Activated naive CD8-positive, alpha-beta T cell treated with anti-CD3 and anti-CD28 coated beads for 36 hours (primary cell): ENCODE results near the gene ITGB2. TPM values are rescaled to one million over a fixed set of nuclear protein-coding genes. Genes with fewer than 3 reads are reported as not detected.
A peak's percentile ranks its signal among the peaks of the same experiment; 100 is the strongest.

Source experiments
- DNase-seq: peaks from one replicate; pipeline ENCODE4 v3.0.0; 2021
- H3K27ac Mint-ChIP-seq: one replicate; pipeline ENCODE4 v1.8.0; 2022; ENCODE audit warnings: mild to moderate bottlenecking, moderate library complexity, mixed read lengths
- H3K27me3 Mint-ChIP-seq: one replicate; pipeline ENCODE4 v1.8.0; 2022; ENCODE audit warnings: mild to moderate bottlenecking, mixed read lengths
- H3K36me3 Mint-ChIP-seq: one replicate; pipeline ENCODE4 v1.8.0; 2021; ENCODE audit warnings: mild to moderate bottlenecking, mixed read lengths
- H3K4me1 Mint-ChIP-seq: one replicate; pipeline ENCODE4 v1.8.0; 2021; ENCODE audit warnings: mixed read lengths
- H3K4me3 Mint-ChIP-seq: one replicate; pipeline ENCODE4 v1.8.0; 2022; ENCODE audit warnings: mild to moderate bottlenecking, moderate library complexity, mixed read lengths
- H3K9me3 Mint-ChIP-seq: one replicate; pipeline ENCODE4 v1.8.0; 2022; ENCODE audit warnings: mixed read lengths
- total RNA-seq, 2 experiments: library from RNA; stranded (reverse); gene quantifications; one replicate each; pipeline ENCODE4 v1.2.3, GENCODE V29; 2021

ITGB2 gene
- total RNA-seq, 2 experiments from 2014 or later = 223 to 234 TPM

- Mint-ChIP-seq H3K27ac (peak overlapping the region; percentile 98), H3K27me3 (no peaks in the 10 kb centered on the region), H3K4me3 (peak overlapping the region; percentile 84), H3K9me3 (peaks cover 6% of the 10 kb centered on the region), H3K4me1 (peaks cover 77% of the 10 kb centered on the region), H3K36me3 (peaks cover 15% of the 10 kb centered on the region)
- DNase-seq = no peak
Observed at GRCh38 chr21:44927259-44927586, 6.5 kb upstream of the ITGB2 start.

- H3K9me3 Mint-ChIP-seq = peaks cover 6% of the 10 kb centered on the region
- H3K36me3 Mint-ChIP-seq = peaks cover 19% of the 10 kb centered on the region
- H3K4me1 Mint-ChIP-seq = peaks cover 80% of the 10 kb centered on the region
- no peaks in the 10 kb centered on the region for H3K27me3 Mint-ChIP-seq
- peak overlapping the region; percentile 84 for H3K4me3 Mint-ChIP-seq
- peak; percentile 57 for DNase-seq
- H3K27ac Mint-ChIP-seq = peak overlapping the region; percentile 98
Observed at GRCh38 chr21:44926331-44927101, 5.8 kb upstream of the ITGB2 start.

- DNase-seq = no peak
- H3K36me3 Mint-ChIP-seq = peaks cover 27% of the 10 kb centered on the region
- peaks cover 6% of the 10 kb centered on the region for H3K9me3 Mint-ChIP-seq
- peaks cover 73% of the 10 kb centered on the region for H3K4me1 Mint-ChIP-seq
- H3K27me3 Mint-ChIP-seq = no peaks in the 10 kb centered on the region
- H3K27ac Mint-ChIP-seq = peak overlapping the region; percentile 98
- H3K4me3 Mint-ChIP-seq = peak overlapping the region; percentile 61
Observed at GRCh38 chr21:44925378-44925755, 4.7 kb upstream of the ITGB2 start.

- Mint-ChIP-seq H3K4me3 (peak overlapping the region; percentile 61), H3K27ac (peak overlapping the region; percentile 98), H3K9me3 (peaks cover 6% of the 10 kb centered on the region), H3K27me3 (no peaks in the 10 kb centered on the region), H3K4me1 (peaks cover 67% of the 10 kb centered on the region), H3K36me3 (peaks cover 31% of the 10 kb centered on the region)
- DNase-seq = no peak
Observed at GRCh38 chr21:44924606-44925377, 4.1 kb upstream of the ITGB2 start.

GRCh38 chr21:44923480-44924084 lies 2.9 kb upstream of the ITGB2 start:
- H3K9me3 Mint-ChIP-seq = peaks cover 5% of the 10 kb centered on the region
- no peaks in the 10 kb centered on the region for H3K27me3 Mint-ChIP-seq
- peaks cover 58% of the 10 kb centered on the region for H3K4me1 Mint-ChIP-seq
- no peak overlapping the region for H3K4me3 Mint-ChIP-seq
- DNase-seq = no peak
- peaks cover 39% of the 10 kb centered on the region for H3K36me3 Mint-ChIP-seq
- peak overlapping the region; percentile 98 for H3K27ac Mint-ChIP-seq

- H3K36me3 Mint-ChIP-seq = peaks cover 43% of the 10 kb centered on the region
Observed at GRCh38 chr21:44921928-44922327, 1.2 kb upstream of the ITGB2 start.

GRCh38 chr21:44919913-44920693 lies 596 bp downstream of the ITGB2 start:
- Mint-ChIP-seq H3K27me3 (no peaks in the 10 kb centered on the region), H3K9me3 (peaks cover 5% of the 10 kb centered on the region), H3K4me1 (peaks cover 60% of the 10 kb centered on the region), H3K4me3 (peak overlapping the region; percentile 94), H3K36me3 (peaks cover 48% of the 10 kb centered on the region), H3K27ac (peak overlapping the region; percentile 98)
- peak; percentile 21 for DNase-seq

More at GRCh38 chr21:44921928-44922327, 1.2 kb upstream of the ITGB2 start:
- Mint-ChIP-seq H3K27me3 (no peaks in the 10 kb centered on the region), H3K4me1 (peaks cover 59% of the 10 kb centered on the region), H3K4me3 (peak overlapping the region; percentile 94), H3K9me3 (peaks cover 5% of the 10 kb centered on the region), H3K27ac (peak overlapping the region; percentile 84)
- DNase-seq = no peak

GRCh38 chr21:44919111-44919912 lies 1.4 kb downstream of the ITGB2 start:
- DNase-seq = peak; percentile 32
- Mint-ChIP-seq H3K27me3 (no peaks in the 10 kb centered on the region), H3K27ac (peak overlapping the region; percentile 98), H3K4me1 (peaks cover 58% of the 10 kb centered on the region), H3K4me3 (peak overlapping the region; percentile 94), H3K36me3 (peaks cover 47% of the 10 kb centered on the region), H3K9me3 (peaks cover 5% of the 10 kb centered on the region)

GRCh38 chr21:44918581-44919033 lies 2.1 kb downstream of the ITGB2 start:
- peaks cover under 1% of the 10 kb centered on the region for H3K9me3 Mint-ChIP-seq
- no peaks in the 10 kb centered on the region for H3K27me3 Mint-ChIP-seq
- peak overlapping the region; percentile 90 for H3K4me3 Mint-ChIP-seq
- peak overlapping the region; percentile 80 for H3K27ac Mint-ChIP-seq
- H3K4me1 Mint-ChIP-seq = peaks cover 56% of the 10 kb centered on the region
- peaks cover 40% of the 10 kb centered on the region for H3K36me3 Mint-ChIP-seq
- no peak for DNase-seq

GRCh38 chr21:44918107-44918470 lies 2.6 kb downstream of the ITGB2 start:
- Mint-ChIP-seq H3K36me3 (peaks cover 38% of the 10 kb centered on the region), H3K4me3 (peak overlapping the region; percentile 90), H3K27me3 (no peaks in the 10 kb centered on the region), H3K9me3 (no peaks in the 10 kb centered on the region), H3K4me1 (peaks cover 56% of the 10 kb centered on the region), H3K27ac (peak overlapping the region; percentile 67)
- no peak for DNase-seq

- H3K4me3 Mint-ChIP-seq = peak overlapping the region; percentile 52
- H3K36me3 Mint-ChIP-seq = peaks cover 35% of the 10 kb centered on the region
- peaks cover 54% of the 10 kb centered on the region for H3K4me1 Mint-ChIP-seq
- DNase-seq = no peak
- H3K27me3 Mint-ChIP-seq = no peaks in the 10 kb centered on the region
- H3K9me3 Mint-ChIP-seq = no peaks in the 10 kb centered on the region
- H3K27ac Mint-ChIP-seq = peak overlapping the region; percentile 68
Observed at GRCh38 chr21:44917446-44918106, 3.1 kb downstream of the ITGB2 start.

GRCh38 chr21:44916965-44917364 lies 3.7 kb downstream of the ITGB2 start:
- H3K4me3 Mint-ChIP-seq = peak overlapping the region; percentile 30
- peaks cover 59% of the 10 kb centered on the region for H3K4me1 Mint-ChIP-seq
- no peak for DNase-seq
- no peaks in the 10 kb centered on the region for H3K9me3 Mint-ChIP-seq
- H3K27me3 Mint-ChIP-seq = no peaks in the 10 kb centered on the region
- peak overlapping the region; percentile 60 for H3K27ac Mint-ChIP-seq
- peaks cover 34% of the 10 kb centered on the region for H3K36me3 Mint-ChIP-seq

- peaks cover 24% of the 10 kb centered on the region for H3K36me3 Mint-ChIP-seq
- no peaks in the 10 kb centered on the region for H3K27me3 Mint-ChIP-seq
- H3K27ac Mint-ChIP-seq = peak overlapping the region; percentile 85
- peaks cover 74% of the 10 kb centered on the region for H3K4me1 Mint-ChIP-seq
- H3K4me3 Mint-ChIP-seq = peak overlapping the region; percentile 84
- DNase-seq = peak; percentile 74
- no peaks in the 10 kb centered on the region for H3K9me3 Mint-ChIP-seq
Observed at GRCh38 chr21:44914176-44914874, 6.4 kb downstream of the ITGB2 start.
